NCI-H510A (cell line): ENCODE results near the gene STARD8.
"Not testable (repeated sequence)": the region's sequence is repeated elsewhere in the genome, so short reads cannot be mapped to it uniquely, and the experiment has no call there.

Experiments used
- DNase-seq: peaks from one replicate; lab custom pipeline; 2025; lab: John Stamatoyannopoulos, UW

The STARD8 gene, protein sequence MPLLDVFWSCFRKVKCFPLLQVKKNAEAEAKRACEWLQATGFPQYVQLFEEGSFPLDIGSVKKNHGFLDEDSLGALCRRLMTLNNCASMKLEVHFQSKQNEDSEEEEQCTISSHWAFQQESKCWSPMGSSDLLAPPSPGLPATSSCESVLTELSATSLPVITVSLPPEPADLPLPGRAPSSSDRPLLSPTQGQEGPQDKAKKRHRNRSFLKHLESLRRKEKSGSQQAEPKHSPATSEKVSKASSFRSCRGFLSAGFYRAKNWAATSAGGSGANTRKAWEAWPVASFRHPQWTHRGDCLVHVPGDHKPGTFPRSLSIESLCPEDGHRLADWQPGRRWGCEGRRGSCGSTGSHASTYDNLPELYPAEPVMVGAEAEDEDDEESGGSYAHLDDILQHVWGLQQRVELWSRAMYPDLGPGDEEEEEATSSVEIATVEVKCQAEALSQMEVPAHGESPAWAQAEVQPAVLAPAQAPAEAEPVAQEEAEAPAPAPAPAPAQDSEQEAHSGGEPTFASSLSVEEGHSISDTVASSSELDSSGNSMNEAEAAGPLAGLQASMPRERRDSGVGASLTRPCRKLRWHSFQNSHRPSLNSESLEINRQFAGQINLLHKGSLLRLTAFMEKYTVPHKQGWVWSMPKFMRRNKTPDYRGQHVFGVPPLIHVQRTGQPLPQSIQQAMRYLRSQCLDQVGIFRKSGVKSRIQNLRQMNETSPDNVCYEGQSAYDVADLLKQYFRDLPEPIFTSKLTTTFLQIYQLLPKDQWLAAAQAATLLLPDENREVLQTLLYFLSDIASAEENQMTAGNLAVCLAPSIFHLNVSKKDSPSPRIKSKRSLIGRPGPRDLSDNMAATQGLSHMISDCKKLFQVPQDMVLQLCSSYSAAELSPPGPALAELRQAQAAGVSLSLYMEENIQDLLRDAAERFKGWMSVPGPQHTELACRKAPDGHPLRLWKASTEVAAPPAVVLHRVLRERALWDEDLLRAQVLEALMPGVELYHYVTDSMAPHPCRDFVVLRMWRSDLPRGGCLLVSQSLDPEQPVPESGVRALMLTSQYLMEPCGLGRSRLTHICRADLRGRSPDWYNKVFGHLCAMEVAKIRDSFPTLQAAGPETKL

DNA sequence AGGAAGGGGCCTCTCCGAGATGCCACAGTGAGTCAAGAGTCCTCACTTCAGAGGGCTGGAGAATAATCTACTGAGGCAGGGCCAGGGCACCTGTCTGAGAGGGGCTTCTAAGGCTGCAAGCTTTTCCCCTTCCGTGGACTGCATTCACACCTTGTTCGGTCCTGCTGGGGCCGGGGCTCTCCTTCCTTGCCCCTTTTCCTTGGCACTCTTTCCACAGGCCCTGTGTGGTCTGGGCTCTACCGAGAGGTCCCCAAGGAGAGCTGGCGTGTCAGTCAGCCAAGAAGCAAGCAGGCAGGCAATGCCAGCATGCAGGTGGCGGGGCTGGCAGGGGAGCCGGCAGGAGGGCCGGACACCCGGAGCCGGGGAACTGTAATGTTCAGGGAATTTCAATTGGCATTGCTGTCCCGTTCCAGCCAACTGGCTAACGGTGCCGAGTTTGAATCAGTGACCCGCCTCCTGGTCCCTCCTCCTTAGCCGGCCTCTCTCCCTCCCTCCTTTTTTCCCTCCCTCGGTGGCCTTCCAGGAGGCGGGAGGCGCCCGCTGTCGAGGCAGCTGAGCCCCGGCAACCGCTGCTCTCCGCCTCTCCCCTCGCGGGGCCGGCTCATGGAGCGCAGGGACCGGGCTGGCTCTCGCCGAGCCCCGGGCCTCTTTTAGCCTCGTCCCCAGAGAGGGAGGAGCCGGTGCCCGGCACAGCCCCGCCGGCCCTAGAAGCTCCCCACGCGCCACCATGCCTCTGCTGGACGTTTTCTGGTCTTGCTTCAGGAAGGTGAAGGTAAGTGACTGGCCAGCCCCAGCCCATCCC, at the start of gene STARD8:
TSS of gene STARD8 (plus strand) at position 511 of the 802 bp plus-strand sequence. CDS start at position 728, 217 bp downstream.
- DNase-seq, result no peak

GRCh38 chrX:68598841-68599240, 48.6 kb upstream of the STARD8 start:
- DNase-seq, result no peak

DNA sequence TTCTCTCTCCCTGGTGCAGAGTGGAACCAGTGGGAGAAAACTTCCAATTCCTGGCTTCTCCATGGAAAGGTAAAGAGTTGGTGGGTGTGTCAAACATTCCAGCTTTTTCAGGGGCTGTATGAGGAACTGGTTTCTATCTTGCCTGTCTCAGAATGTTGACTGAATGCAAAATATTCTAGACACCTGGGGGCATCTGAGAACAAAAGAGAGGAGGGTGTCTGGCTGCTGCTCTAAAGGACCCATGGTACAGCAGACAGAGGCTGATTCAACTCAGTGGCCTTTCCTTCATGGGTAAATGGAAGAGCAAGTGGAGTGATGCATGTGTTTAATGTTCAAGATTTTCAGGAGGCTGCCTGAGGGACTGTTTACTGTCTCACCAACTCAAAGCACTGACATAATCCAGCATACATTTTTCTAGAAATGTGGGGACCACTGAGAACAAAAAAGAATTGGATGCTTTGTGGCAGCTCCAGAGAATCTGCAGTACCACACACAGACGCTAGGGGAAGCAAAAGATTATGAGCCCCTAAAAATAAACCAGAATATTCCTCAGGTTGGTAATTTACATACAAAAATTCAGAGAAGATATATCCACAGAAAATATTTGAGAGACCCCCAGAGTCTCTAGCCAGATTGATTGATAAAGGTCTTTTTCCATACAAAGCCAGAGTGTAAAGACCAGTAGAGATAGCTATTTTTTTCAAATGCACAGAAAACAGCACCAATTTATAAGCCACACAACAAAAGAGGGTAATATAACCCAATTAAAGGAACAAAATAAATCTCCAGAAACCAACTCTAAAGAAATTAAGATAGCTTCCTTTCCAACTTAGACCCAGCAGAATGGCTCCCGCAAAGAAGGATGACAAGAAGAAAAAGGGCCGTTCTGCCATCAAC, 48.0 kb upstream of the STARD8 start:
- DNase-seq, result no peak

GRCh38 chrX:68604216-68604615, 43.2 kb upstream of the STARD8 start:
- DNase-seq, result not testable (repeated sequence)

DNA sequence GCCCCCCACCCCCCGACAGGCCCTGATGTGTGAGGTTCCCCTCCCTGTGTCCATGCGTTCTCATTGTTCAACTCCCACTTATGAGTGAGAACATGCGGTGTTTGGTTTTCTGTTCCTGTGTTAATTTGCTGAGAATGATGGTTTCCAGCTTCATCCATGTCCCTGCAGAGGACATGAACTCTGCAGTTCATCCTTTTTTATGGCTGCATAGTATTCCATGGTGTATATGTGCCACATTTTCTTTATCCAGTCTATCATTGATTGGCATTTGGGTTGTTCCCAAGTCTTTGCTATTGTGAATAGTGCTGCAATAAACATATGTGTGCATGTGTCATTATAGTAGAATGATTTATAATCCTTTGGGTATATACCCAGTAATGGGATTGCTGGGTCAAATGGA, 32.7 kb upstream of the STARD8 start:
- not testable (repeated sequence) for DNase-seq

DNA sequence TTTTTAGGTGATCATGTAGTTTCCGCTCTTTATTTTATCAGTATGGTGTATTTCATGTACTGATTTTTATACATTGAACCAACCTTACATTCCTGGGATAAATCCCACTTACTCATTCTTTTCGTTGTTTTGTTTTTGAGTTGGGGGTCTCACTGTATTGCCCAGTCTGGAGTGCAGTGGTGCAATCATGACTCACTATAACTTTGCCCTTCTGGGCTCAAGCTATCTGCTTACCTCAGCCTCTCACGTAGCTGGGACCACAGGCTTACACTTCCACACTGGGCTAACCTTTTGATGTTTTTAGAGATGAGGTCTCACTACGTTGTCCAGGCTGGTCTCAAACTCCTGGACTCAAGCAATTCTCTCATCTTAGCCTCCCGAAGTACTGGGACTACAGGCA, 19.5 kb upstream of the STARD8 start:
- no peak for DNase-seq

DNA sequence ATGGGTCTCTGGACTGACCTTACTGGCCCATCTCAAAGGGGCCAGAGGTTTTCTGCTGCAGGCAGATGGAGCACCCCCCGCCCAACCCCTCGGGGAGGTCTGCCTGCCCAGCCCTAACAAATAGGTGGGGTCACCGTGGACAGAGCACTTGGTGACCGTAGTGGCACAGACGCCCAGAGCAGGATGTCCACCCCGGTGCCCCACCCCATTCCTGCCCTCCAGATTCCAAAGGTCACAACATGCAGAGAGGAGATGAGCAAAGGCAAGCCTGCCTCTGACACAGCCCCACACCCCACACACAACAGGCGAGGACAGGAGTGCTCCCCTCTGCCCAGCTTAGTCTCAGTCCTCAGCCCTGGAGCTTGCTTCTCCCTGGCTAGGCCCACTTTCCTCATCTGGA, 17.5 kb upstream of the STARD8 start:
- not testable (repeated sequence) for DNase-seq

- no peak for DNase-seq
Observed at GRCh38 chrX:68631336-68631735, 16.1 kb upstream of the STARD8 start.

- no peak for DNase-seq
Observed at GRCh38 chrX:68632491-68632890, 15.0 kb upstream of the STARD8 start.

GRCh38 chrX:68633981-68634380, 13.5 kb upstream of the STARD8 start:
- no peak for DNase-seq

DNA sequence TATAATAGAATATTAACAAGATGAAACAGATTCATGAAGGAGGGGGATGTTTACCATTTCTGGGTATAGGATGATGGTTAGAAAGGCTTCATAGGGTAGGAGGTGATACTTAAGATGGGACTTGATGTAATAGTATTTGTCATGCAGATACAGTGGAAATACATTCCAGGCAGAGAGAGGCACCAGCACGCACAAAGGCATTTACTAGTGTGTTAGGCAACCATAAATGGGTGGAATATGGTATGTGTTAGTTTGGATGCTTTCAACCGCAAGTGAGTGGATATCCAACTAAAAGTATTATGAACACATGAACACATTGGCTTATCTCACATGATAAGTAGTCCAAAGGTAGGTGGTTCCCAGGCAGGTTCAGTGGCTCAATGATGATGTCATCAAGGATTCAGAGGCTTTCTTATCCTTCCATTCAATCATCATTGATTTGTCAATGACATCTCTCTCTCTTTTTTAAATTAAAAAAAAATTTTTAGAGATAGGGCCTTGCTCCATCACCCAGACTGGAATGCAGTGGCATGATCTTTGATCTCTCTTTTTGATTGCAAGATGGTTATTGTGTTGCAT, 12.7 kb upstream of the STARD8 start:
- DNase-seq, result no peak

- no peak for DNase-seq
Observed at GRCh38 chrX:68640661-68641060, 6.8 kb upstream of the STARD8 start.

GRCh38 chrX:68644861-68645260, 2.6 kb upstream of the STARD8 start:
- no peak for DNase-seq

DNA sequence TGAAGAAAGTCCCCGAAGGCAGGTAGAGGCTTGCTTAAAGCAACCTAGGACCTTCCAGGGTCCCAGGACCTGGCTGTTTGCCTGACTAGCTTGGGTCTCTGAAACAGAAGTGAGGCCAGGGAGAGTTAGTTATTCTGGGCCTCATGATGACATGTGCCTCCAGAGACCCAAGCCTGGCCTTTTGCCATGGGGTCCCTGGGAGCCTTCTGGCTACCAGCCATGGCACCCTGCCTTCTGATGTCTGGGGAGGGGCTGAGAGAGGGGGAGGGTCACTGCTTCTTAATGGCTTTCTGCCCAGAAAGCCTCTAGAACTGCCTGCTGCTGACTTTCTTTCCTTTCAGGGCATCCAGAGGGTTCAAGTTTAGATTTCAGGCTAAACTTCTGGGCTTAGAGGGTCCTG, 1.0 kb upstream of the STARD8 start:
- DNase-seq, result no peak

DNA sequence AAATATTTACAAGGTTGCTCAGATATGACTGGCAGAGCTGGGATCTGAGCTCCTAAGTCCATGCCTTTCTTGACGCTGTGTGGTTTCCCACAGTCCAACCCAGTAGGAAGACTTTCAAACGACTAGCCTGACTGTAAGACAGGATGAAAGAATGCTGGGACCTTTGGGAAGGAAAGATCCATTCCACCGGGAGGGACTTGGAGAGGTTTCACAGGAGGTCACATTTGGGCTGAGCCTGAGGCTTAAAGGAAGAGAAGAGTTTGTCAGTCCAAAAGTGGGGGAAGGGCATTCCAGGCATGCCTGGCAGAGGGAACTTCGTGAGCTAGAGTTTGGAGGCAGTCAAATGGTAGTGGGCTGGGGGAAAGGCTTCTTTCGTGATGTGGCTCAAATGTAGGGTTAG, 1.5 kb downstream of the STARD8 start:
- DNase-seq, result no peak

- DNase-seq, result no peak
Observed at GRCh38 chrX:68650491-68650890, 3.0 kb downstream of the STARD8 start.

DNA sequence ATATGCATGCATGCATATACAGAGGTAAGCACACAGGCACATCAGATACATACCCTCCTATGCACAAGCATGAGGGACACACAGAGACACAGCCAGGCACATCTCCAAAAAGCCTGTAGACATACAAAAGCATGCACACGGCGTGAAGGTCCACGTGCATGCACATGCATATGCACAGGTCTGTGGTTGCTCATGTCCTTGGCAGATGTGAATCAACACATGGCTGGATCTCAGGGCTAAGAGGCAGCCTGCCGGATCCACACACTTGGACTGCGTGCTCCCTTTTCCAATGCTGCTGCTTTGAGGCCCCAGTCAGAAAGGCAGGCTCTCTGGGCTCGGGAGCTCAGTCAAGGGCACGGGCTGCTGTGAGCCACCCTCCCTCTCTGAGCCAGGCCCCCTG, 3.6 kb downstream of the STARD8 start:
- DNase-seq, result no peak

- DNase-seq, result no peak
Observed at GRCh38 chrX:68652326-68653170, 5.1 kb downstream of the STARD8 start.

GRCh38 chrX:68654693-68655092, 7.2 kb downstream of the STARD8 start:
- no peak for DNase-seq
